NK-92 (cell line): Measurements from ENCODE around the gene BABAM1.

Experiments used
- DNase-seq: peaks from one replicate; lab custom pipeline; 2025; ENCODE audit not compliant: unreplicated experiment; lab: John Stamatoyannopoulos, UW

The BABAM1 gene

DNA sequence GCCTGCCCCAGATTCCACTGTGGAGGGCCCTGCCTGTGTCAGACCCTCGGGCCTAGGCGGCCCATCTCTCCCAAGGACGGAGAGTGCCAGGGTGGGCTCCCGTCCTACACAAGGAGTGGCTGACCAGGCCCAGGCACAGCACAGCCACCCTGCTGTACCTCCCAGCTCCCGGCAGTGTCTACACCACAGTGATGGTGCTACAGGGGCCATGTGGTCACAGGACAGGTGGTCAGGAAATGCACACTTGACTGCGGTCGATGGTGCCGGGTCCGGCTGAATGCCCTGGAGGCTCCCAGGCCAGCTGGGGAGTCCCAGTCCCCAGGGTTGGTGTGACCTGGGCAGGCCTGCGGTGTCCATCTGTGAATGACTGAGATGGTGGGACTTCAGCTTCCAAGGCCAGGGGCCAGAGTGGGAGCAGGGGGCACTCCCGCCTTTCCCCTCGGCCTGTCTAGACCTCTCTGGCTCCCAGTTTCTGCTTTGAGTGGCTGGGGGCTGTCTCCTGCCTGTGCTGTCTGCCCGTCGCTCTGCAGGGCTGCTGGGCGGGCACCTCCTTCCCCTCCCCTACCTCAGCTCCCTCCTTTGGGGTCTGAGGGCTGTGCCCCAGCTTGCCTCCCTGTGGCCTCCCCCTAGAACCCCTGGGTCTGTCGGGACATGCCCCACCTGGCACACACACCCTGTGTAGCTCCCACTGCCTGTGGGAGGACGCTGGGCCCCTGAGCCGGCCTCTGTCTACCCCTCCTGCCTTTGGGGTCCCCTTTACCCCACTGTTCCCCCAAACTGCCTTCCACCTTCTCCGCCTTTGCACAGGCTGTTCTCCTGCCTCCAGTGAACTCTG is 54.6 kb downstream of the BABAM1 start:
- no peak for DNase-seq

- no peak for DNase-seq
Observed at GRCh38 chr19:17322854-17323253, 55.6 kb downstream of the BABAM1 start.

DNA sequence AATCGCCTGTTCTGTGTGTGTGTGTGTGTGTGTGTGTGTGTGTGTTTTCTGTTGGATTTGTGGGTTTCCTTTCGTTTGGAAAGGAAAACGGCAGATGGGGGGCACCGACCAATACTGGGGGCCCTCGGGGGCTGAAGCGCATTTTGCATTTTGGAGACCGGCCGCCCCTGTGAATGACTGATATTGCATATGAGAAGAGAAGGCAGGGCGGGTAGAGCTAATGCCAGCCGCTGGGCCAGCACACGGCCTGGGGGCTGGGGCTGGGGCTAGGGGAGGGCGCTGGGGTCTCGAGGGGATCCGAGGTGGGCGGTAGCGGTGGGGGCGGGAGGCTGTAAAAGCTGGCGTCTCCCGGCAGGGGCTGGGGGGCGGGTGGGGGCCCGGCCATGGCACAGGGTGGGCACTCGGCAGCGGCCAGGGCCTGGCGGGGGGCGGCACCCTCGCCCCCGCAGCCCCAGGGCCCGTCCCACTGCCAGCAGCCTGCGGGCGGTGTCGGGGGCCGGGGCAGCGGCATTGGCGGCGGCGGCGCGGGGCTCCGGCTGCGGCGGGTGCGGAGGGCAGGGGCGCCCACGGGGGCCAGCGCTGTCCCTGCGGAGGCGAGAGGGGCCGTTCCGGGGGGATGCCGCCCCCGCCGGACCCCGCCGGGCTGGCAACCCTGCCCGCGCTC is 56.2 kb downstream of the BABAM1 start:
- no peak for DNase-seq

DNA sequence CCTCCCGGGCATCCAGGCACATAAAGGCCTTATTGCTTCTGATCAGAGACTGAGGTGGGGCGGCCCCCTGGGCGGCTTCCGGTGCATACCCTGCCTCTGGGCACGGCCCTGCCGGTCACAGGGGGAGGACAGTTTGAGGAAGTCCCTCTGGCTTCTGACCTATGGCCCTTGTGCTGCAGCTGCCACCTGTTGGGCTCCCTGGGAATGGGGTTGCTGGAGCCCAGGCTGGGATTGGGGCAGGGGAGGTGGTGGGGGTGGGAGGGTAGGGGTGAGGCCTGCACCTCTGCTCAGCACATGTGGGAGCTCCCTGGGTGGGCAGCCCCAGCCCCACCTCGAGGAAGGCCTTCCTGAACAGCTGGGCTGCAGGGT is 56.7 kb downstream of the BABAM1 start:
- no peak for DNase-seq

- DNase-seq = no peak
Observed at GRCh38 chr19:17324357-17325114, 57.3 kb downstream of the BABAM1 start.

DNA sequence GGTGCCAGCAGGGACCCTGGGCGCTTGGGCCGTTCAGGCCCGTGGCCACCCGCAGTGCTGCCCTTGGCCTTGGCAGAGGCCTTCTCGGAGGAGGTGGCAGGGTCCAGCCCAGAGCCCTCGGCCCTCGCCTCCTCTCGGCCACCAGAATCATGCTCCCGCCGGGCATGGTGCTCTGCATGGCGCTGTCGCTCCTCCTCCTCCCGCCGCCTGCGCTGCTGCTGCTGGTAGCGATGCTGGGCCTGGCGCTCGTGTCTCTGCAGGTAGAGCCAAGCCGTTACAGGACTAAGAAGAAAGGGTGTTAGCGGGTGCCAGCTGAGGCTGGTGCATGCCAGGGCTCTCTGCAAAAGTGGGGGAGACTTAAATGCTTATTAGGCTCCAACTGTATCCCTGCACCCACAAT is 57.9 kb downstream of the BABAM1 start:
- no peak for DNase-seq

- no peak for DNase-seq
Observed at GRCh38 chr19:17325881-17326594, 58.8 kb downstream of the BABAM1 start.

DNA sequence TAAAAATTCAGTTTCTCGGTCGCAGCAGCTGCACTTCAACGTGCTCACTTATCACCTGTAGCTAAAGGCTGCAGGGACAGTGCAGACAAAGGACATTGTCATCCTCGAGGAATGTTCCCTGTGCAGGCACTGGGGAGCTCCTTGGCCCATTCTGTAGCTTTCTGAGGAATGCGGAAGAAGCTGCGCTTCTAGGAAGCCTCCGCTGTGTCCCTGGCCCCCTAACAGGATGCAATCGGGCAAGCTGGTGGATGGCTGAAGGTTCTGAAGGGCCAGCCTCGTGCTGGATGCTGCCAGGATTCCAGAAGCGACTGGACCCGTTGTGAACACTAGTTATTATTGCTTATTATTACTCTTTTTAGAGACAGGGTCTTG is 59.3 kb downstream of the BABAM1 start:
- DNase-seq = no peak

GRCh38 chr19:17327068-17327653 is 59.9 kb downstream of the BABAM1 start:
- no peak for DNase-seq

- no peak for DNase-seq
Observed at GRCh38 chr19:17327654-17328516, 60.6 kb downstream of the BABAM1 start.
